GM19467 (cell line): ENCODE measurements around the gene PSAP.
"Not testable (repeated sequence)": the region's sequence is repeated elsewhere in the genome, so short reads cannot be mapped to it uniquely, and the experiment has no call there.

ENCODE experiments used
- ATAC-seq: cut with Tn5 transposase; IDR thresholded peaks from one replicate; pipeline ENCODE4 v1.9.1; 2021; ENCODE audit warnings: mild to moderate bottlenecking, moderate library complexity; ENCODE audit not compliant: unreplicated experiment

Gene PSAP

GRCh38 chr10:71850743-71851464 lies at the start of gene PSAP:
TSS of gene PSAP (minus strand) at chr10:71851251. CDS start at chr10:71851221, 30 bp downstream.
- peak; percentile 90 for ATAC-seq

GRCh38 chr10:71900441-71901180 lies 49.6 kb upstream of the PSAP start:
- no peak for ATAC-seq

- ATAC-seq, result no peak
These were observed 48.8 kb upstream of the PSAP start for GRCh38 chr10:71899665-71900412.

- not testable (repeated sequence) for ATAC-seq
These were observed 47.3 kb upstream of the PSAP start for GRCh38 chr10:71898346-71898745.

- no peak for ATAC-seq
These were observed 42.9 kb upstream of the PSAP start for GRCh38 chr10:71893920-71894319.

- ATAC-seq, result no peak
These were observed 42.3 kb upstream of the PSAP start for GRCh38 chr10:71893258-71893815.

- ATAC-seq, result no peak
These were observed 40.4 kb upstream of the PSAP start for GRCh38 chr10:71891437-71891836.

- no peak for ATAC-seq
These were observed 38.4 kb upstream of the PSAP start for GRCh38 chr10:71889388-71889987.

- peak; percentile 85 for ATAC-seq
These were observed 37.8 kb upstream of the PSAP start for GRCh38 chr10:71888623-71889387.

GRCh38 chr10:71888248-71888622 lies 37.2 kb upstream of the PSAP start:
- no peak for ATAC-seq

GRCh38 chr10:71887743-71888142 lies 36.7 kb upstream of the PSAP start:
- no peak for ATAC-seq

- no peak for ATAC-seq
These were observed 32.0 kb upstream of the PSAP start for GRCh38 chr10:71882813-71883659.

- no peak for ATAC-seq
These were observed 30.8 kb upstream of the PSAP start for GRCh38 chr10:71881647-71882355.

- not testable (repeated sequence) for ATAC-seq
These were observed 30.2 kb upstream of the PSAP start for GRCh38 chr10:71881307-71881624.

- no peak for ATAC-seq
These were observed 29.6 kb upstream of the PSAP start for GRCh38 chr10:71880425-71881306.

- no peak for ATAC-seq
These were observed 27.4 kb upstream of the PSAP start for GRCh38 chr10:71878327-71879034.

- ATAC-seq, result no peak
These were observed 26.8 kb upstream of the PSAP start for GRCh38 chr10:71877821-71878220.
